Natural killer cell (primary cell): Measurements from ENCODE around the gene CHD5. TPM values are rescaled to one million over a fixed set of nuclear protein-coding genes. Genes with fewer than 3 reads are reported as not detected.

Experiments used
- ATAC-seq, 3 donors: fragments of 150-1000 bp in 2 of 3; fragments of 200-7000 bp in 1 of 3; cut with Tn5 transposase; 1 replicate in 1 of 3; 2 replicates in 2 of 3; pipeline ENCODE4 v1.10.0; 2021; ENCODE audit warnings: mild to moderate bottlenecking in 2 of 3, moderate library complexity in 2 of 3
- DNase-seq, 2 donors: peaks; one replicate each; pipeline versions ENCODE4 v3.0.0 to v3.0.0-alpha.2; 2013 to 2021; ENCODE audit warnings: mixed read lengths in 1 of 2
- H3K27ac ChIP-seq: one replicate; pipeline ENCODE4 v1.5.1; 2013; ENCODE audit warnings: mild to moderate bottlenecking, low read length
- H3K27me3 ChIP-seq: one replicate; pipeline ENCODE4 v1.6.1; 2013; ENCODE audit warnings: low read length; ENCODE audit not compliant: control insufficient read depth, insufficient read depth
- H3K36me3 ChIP-seq: one replicate; pipeline ENCODE4 v1.6.1; 2013; ENCODE audit warnings: low read length; ENCODE audit not compliant: control insufficient read depth, insufficient read depth
- H3K4me1 ChIP-seq: one replicate; pipeline ENCODE4 v1.6.1; 2013; ENCODE audit warnings: low read length; ENCODE audit not compliant: control insufficient read depth, insufficient read depth
- H3K4me3 ChIP-seq: one replicate; pipeline ENCODE4 v1.5.1; 2013; ENCODE audit warnings: low read length
- H3K9me3 ChIP-seq: one replicate; pipeline ENCODE4 v1.6.1; 2013; ENCODE audit warnings: low read length; ENCODE audit not compliant: control insufficient read depth, insufficient read depth
- H3K27ac Mint-ChIP-seq, 2 donors: one replicate each; pipeline ENCODE4 v1.8.0; 2022; ENCODE audit warnings: mild to moderate bottlenecking in 2 of 2, mixed read lengths in 2 of 2, moderate library complexity in 1 of 2
- H3K27me3 Mint-ChIP-seq, 2 donors: one replicate each; pipeline ENCODE4 v1.8.0; 2022; ENCODE audit warnings: low read depth in 2 of 2, mixed read lengths in 2 of 2
- H3K36me3 Mint-ChIP-seq: one replicate; pipeline ENCODE4 v1.8.0; 2022; ENCODE audit warnings: mixed read lengths
- H3K4me1 Mint-ChIP-seq, 2 donors: one replicate each; pipeline ENCODE4 v1.8.0; 2022; ENCODE audit warnings: mixed read lengths in 2 of 2
- H3K4me3 Mint-ChIP-seq: one replicate; pipeline ENCODE4 v1.8.0; 2022; ENCODE audit warnings: mild to moderate bottlenecking, moderate library complexity, mixed read lengths
- H3K9me3 Mint-ChIP-seq, 2 donors: one replicate each; pipeline ENCODE4 v1.8.0; 2022; ENCODE audit warnings: mixed read lengths in 2 of 2
- WGBS: methylation state at CpG from one replicate; pipeline ENCODE4 v1.1.7; 2013; ENCODE audit warnings: missing lambda C conversion rate; ENCODE audit not compliant: insufficient coverage; 5-methylcytosine and 5-hydroxymethylcytosine counted together
- intact Hi-C: fragments of 100-400 bp; cut with micrococcal nuclease; formaldehyde crosslinking; loops from one replicate; pipeline ENCODE4 v1.14.2; 2022
- total RNA-seq, 4 donors: library from RNA; stranded (reverse); fragments of 120-200 nt in 1 of 4; gene quantifications; one replicate each; pipeline versions ENCODE4 v1.2.3 to v1.2.4, GENCODE V29; 2013 to 2022
- TF ChIP-seq, protein P1 (sequence below): fragments of 200-600 bp; IDR thresholded peaks from one replicate; pipeline ENCODE4 v1.8.0; 2022; ENCODE audit warnings: antibody characterized with exemption

Gene CHD5
- total RNA-seq, 3 donors from 2014 or later (not counting 1 experiment from before 2014, with no cell fraction given) = 0.34 to 1.2 (median 0.73) TPM

DNA sequence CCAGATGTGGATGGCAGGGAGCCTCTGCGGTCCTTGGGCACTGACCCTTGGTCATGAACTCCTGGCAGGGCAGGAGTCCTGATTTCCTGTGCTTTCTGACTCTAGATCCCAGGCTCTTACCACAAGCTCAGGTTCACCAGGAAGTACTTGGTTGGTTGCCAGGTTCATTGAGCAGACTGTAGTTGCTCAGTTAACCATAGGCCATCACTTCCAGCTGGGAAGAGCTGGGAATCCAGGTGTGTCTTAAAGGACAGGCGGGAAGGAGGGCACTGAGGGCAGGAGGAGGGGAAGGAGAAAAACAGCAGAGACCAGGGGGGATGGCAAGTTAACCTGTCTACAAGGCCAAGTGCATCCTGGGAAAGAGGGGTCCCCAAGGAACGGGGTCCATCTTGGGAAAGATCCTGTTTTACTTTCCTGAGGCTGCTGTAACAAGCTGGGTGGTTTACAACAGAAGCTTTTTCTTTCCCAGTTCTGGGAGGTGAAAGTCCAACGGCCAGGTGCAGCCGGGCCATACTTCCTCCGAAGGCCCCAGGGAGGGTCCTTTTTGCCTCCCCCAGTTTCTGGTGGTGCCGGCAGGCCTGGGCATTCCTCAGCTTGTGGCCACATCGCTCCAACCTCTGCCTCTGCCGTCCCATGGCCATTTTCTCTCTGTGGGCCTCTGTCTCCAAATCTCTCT, 122.8 kb downstream of the CHD5 start:
- Mint-ChIP-seq H3K27ac (peak overlapping the region; percentile 36 to 47), H3K4me3 (no peak overlapping the region), H3K36me3 (no peaks in the 10 kb centered on the region), H3K4me1 (peaks cover 46 to 51% of the 10 kb centered on the region in 2 donors), H3K27me3 (no peaks in the 10 kb centered on the region), H3K9me3 (no peaks in the 10 kb centered on the region)
- WGBS = 98% methylated on average over 9 of the region's 9 CpGs
- DNase-seq (no peak), ATAC-seq (no peak)
- Histone ChIP-seq H3K9me3 (no peaks in the 10 kb centered on the region), H3K4me1 (peaks cover 23% of the 10 kb centered on the region), H3K36me3 (peaks cover 27% of the 10 kb centered on the region), H3K27ac (no peak overlapping the region), H3K27me3 (no peaks in the 10 kb centered on the region), H3K4me3 (no peak overlapping the region)
- TF ChIP-seq, protein P1, sequence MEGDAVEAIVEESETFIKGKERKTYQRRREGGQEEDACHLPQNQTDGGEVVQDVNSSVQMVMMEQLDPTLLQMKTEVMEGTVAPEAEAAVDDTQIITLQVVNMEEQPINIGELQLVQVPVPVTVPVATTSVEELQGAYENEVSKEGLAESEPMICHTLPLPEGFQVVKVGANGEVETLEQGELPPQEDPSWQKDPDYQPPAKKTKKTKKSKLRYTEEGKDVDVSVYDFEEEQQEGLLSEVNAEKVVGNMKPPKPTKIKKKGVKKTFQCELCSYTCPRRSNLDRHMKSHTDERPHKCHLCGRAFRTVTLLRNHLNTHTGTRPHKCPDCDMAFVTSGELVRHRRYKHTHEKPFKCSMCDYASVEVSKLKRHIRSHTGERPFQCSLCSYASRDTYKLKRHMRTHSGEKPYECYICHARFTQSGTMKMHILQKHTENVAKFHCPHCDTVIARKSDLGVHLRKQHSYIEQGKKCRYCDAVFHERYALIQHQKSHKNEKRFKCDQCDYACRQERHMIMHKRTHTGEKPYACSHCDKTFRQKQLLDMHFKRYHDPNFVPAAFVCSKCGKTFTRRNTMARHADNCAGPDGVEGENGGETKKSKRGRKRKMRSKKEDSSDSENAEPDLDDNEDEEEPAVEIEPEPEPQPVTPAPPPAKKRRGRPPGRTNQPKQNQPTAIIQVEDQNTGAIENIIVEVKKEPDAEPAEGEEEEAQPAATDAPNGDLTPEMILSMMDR = no peak
- intact Hi-C loops = no loop called here

DNA sequence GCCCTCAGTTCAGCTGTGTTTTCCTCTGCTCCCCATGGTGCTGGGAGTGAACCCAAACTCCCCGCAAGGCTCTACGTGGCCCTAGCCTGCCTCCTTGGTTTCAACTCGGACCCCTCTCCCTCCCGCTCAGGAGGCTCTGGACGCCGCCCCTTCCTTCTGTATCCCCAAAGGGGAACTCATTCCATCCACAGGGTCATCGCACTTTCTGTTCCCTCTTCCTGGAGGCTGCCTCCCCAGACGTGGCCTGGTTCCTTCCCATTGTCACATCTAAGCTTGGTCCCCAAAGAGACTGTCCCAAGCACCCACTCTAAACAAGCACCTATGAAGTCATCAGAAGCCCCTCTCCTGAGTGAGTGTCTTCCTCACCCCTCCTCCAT, 123.6 kb downstream of the CHD5 start:
- 84% methylated on average over 8 of the region's 8 CpGs for WGBS
- Histone ChIP-seq H3K36me3 (peaks cover 27% of the 10 kb centered on the region), H3K27ac (no peak overlapping the region), H3K4me1 (peaks cover 23% of the 10 kb centered on the region), H3K27me3 (no peaks in the 10 kb centered on the region), H3K4me3 (no peak overlapping the region), H3K9me3 (no peaks in the 10 kb centered on the region)
- intact Hi-C loops = no loop called here
- peak overlapping the region; percentile 1 to 47 for H3K27ac Mint-ChIP-seq
- peaks cover 46 to 52% of the 10 kb centered on the region in 2 donors for H3K4me1 Mint-ChIP-seq
- ATAC-seq (no peak), DNase-seq (no peak)
- H3K27me3 Mint-ChIP-seq = no peaks in the 10 kb centered on the region
- H3K4me3 Mint-ChIP-seq = no peak overlapping the region
- TF ChIP-seq, protein P1 = no peak
- no peaks in the 10 kb centered on the region for H3K36me3 Mint-ChIP-seq
- H3K9me3 Mint-ChIP-seq = no peaks in the 10 kb centered on the region

DNA sequence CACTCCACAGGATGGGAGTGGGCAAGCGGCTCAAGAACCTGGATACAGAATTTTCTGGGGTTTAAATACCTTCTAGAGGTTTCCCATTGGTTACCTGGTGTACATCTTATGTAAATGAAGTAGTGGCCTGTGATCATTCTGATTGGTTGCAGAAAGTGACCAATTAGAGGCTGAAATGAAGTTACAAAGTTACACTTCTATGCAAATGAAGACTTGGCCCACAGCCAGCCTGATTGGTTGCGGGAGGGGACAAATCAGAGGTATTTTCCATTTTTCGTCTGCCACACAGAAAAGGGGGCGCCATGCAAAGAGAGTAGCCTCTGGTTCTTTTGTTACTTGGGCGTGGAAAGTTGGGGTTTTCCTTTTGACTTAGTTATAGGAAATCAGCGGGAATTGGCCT, 125.5 kb downstream of the CHD5 start:
- Histone ChIP-seq H3K9me3 (no peaks in the 10 kb centered on the region), H3K27me3 (no peaks in the 10 kb centered on the region), H3K4me3 (no peak overlapping the region), H3K4me1 (peaks cover 23% of the 10 kb centered on the region), H3K36me3 (peaks cover 22% of the 10 kb centered on the region), H3K27ac (no peak overlapping the region)
- Mint-ChIP-seq H3K27me3 (no peaks in the 10 kb centered on the region), H3K4me1 (peaks cover 44 to 50% of the 10 kb centered on the region in 2 donors), H3K27ac (no peak overlapping the region), H3K36me3 (no peaks in the 10 kb centered on the region), H3K9me3 (no peaks in the 10 kb centered on the region), H3K4me3 (no peak overlapping the region)
- intact Hi-C loops = no loop called here
- WGBS = 95% methylated on average over 6 of the region's 6 CpGs
- TF ChIP-seq, protein P1 = no peak
- no peak for ATAC-seq
- DNase-seq = no peak

DNA sequence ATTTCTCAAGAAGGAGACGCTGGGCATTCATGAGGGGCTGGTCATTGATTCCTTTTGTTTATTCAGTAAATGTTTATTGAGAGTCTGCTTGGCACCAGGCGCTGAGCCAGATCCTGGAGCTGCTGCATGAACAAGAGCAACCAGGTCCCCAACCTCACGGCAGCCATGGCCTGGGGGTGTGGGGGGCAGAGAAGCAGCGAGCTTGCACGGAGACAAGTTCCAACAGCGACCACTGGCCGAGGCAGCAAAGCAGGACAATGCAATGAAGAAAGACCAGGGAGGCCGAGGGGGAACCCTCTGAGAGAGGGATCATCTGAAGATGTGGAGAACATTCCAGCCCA, 126.9 kb downstream of the CHD5 start:
- Mint-ChIP-seq H3K27me3 (no peaks in the 10 kb centered on the region), H3K27ac (peak overlapping the region; percentile 24 to 38), H3K36me3 (no peaks in the 10 kb centered on the region), H3K9me3 (no peaks in the 10 kb centered on the region), H3K4me1 (peaks cover 37 to 55% of the 10 kb centered on the region in 2 donors), H3K4me3 (no peak overlapping the region)
- no peak for DNase-seq
- no peak for ATAC-seq
- Histone ChIP-seq H3K4me3 (no peak overlapping the region), H3K27ac (no peak overlapping the region), H3K4me1 (peaks cover 18% of the 10 kb centered on the region), H3K36me3 (peaks cover 29% of the 10 kb centered on the region), H3K27me3 (no peaks in the 10 kb centered on the region), H3K9me3 (no peaks in the 10 kb centered on the region)
- WGBS = 96% methylated on average over 8 of the region's 8 CpGs
- intact Hi-C loops = no loop called here
- TF ChIP-seq, protein P1 = no peak
